GM12873 (cell line): ENCODE results near the gene PAX3.

Experiments
- CTCF ChIP-seq: IDR thresholded peaks from 2 replicates; pipeline ENCODE4 v1.5.1; 2012; ENCODE audit warnings: low read depth, mild to moderate bottlenecking, moderate library complexity, low read length, control low read depth; ENCODE audit not compliant: insufficient read depth; ENCODE audit errors: missing control alignments

The PAX3 gene

GRCh38 chr2:222159221-222159620 lies 139.6 kb downstream of the PAX3 start:
- TF ChIP-seq CTCF: no peak
